HG02623 (cell line): ENCODE data around the gene LRAT.

Source experiments
- ATAC-seq: cut with Tn5 transposase; IDR thresholded peaks from one replicate; pipeline ENCODE4 v1.9.1; 2021; ENCODE audit warnings: moderate library complexity; ENCODE audit not compliant: unreplicated experiment

LRAT gene

DNA sequence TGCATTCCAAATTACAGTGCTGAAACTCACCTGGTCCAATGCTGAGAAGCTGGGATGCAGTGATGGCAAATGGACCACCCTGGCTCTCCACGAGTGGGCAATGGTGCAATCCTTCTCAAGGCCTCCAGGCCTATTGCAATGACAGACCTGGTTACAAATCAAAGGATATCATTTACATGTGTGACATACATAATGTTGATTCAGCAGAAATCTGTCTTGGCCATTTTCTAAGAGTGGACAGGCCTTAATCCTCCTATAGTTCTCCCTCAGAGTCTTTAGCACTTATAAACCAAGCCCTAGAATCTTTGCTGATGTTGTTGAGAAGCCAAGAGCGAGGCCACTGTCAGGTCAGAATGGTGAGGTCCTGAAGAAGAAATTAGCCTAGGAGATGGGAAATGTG is 17.1 kb downstream of the LRAT start:
- no peak for ATAC-seq

DNA sequence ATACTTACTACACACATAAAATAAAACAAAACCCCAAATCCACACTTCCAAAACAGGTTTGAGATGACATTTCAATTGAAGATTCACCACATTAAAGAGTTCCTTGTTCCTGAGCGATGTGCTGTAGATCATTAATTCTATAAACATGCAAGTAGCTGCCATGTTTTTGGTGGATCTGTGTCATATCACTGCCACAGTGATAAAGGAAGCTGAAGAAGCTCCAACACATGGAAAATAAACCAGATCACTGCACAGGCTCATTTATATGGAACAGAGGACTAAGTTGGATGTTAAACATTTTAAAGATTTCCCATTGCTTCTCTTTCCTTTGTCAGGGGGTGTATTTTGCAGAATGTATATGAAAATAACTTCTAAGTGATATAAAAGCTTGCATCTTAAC is 34.5 kb downstream of the LRAT start:
- ATAC-seq: no peak

GRCh38 chr4:154779362-154779947 is 35.7 kb downstream of the LRAT start:
- ATAC-seq: no peak

DNA sequence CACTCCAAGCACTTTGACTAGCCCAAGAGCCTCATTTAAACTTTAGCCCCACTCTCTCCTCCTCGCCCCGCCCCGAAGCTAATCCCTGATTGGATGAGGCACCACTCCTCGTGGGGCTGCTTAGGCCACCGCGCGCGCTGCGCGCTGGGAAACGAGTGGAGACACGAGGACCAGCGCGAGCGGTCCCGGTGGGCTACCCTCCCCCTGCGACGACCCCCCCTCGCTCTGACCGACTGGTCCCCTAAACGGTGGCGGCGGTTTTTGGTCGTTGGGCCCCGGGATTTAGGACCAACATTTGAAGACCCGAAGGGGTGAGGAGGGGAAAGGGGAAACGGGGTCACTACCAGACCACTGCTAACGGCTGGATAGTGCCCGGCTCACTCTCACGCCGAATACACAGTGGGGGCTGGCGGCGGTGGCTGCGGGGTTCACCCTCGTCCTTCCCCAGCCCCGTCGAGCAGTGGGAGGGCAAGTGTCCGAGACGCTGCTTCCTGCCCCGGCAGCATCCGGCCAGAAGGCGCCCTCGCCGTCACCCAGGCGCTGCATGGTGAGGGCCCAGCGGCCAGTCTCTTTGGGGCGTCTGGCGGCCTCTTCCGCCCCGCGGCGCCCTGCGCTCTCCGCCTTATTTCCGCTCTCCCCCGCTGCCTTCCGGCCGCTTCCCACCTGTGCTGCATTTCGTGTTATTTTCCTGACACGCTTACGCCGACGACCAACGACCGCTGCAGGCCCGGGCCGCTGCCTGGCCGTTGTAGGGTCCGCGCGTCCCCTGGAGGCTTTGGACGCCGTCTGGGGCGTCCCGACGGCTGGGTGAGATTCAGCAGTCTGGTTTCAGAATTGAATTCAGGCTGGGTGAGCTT is 37.6 kb downstream of the LRAT start, which contains the start of gene RBM46:
Gene RBM46, plus strand, starts transcription at position 147 of the 857 bp plus-strand sequence. CDS start 15,481 bp downstream, outside the sequence.
- no peak for ATAC-seq

GRCh38 chr4:154781983-154782293 is 38.1 kb downstream of the LRAT start:
- ATAC-seq: no peak
